Measurements from ENCODE around the gene ACSL3.

GRCh38 chr2:222968550-222969155 is 107.8 kb downstream of the ACSL3 start:
- TF ChIP-seq, protein P1, sequence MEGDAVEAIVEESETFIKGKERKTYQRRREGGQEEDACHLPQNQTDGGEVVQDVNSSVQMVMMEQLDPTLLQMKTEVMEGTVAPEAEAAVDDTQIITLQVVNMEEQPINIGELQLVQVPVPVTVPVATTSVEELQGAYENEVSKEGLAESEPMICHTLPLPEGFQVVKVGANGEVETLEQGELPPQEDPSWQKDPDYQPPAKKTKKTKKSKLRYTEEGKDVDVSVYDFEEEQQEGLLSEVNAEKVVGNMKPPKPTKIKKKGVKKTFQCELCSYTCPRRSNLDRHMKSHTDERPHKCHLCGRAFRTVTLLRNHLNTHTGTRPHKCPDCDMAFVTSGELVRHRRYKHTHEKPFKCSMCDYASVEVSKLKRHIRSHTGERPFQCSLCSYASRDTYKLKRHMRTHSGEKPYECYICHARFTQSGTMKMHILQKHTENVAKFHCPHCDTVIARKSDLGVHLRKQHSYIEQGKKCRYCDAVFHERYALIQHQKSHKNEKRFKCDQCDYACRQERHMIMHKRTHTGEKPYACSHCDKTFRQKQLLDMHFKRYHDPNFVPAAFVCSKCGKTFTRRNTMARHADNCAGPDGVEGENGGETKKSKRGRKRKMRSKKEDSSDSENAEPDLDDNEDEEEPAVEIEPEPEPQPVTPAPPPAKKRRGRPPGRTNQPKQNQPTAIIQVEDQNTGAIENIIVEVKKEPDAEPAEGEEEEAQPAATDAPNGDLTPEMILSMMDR (IDR thresholded peaks at IDR 0.05), result no peak
- no peak for TF ChIP-seq EP300 (IDR thresholded peaks at IDR 0.05)
- TF ChIP-seq POLR2A (IDR thresholded peaks at IDR 0.05), result no peak
